ENCODE measurements around the gene PDZD2.
"Not testable (repeated sequence)": the region's sequence is repeated elsewhere in the genome, so short reads cannot be mapped to it uniquely, and the experiment has no call there.

PDZD2 gene

GRCh38 chr5:31934156-31934555 lies 295.2 kb downstream of the PDZD2 start:
- DNase-seq (ENCODE audit: low spot score): no peak

GRCh38 chr5:31935496-31936369 lies 296.8 kb downstream of the PDZD2 start:
- no peak for DNase-seq (ENCODE audit: low spot score)

- no peak for DNase-seq (ENCODE audit: low spot score)
These were observed 297.8 kb downstream of the PDZD2 start for GRCh38 chr5:31936683-31937082.

- DNase-seq (ENCODE audit: low spot score): no peak
These were observed 298.3 kb downstream of the PDZD2 start for GRCh38 chr5:31937226-31937625.

GRCh38 chr5:31937703-31938102 lies 298.8 kb downstream of the PDZD2 start:
- no peak for DNase-seq (ENCODE audit: low spot score)

GRCh38 chr5:31939151-31939550 lies 300.2 kb downstream of the PDZD2 start:
- no peak for DNase-seq (ENCODE audit: low spot score)

GRCh38 chr5:31941151-31941755 lies 302.3 kb downstream of the PDZD2 start:
- no peak for DNase-seq (ENCODE audit: low spot score)

- DNase-seq (ENCODE audit: low spot score): no peak
These were observed 303.6 kb downstream of the PDZD2 start for GRCh38 chr5:31942546-31942945.

- no peak for DNase-seq (ENCODE audit: low spot score)
These were observed 305.9 kb downstream of the PDZD2 start for GRCh38 chr5:31944684-31945445.

- no peak for DNase-seq (ENCODE audit: low spot score)
These were observed 309.1 kb downstream of the PDZD2 start for GRCh38 chr5:31948006-31948405.

- no peak for DNase-seq (ENCODE audit: low spot score)
These were observed 313.1 kb downstream of the PDZD2 start for GRCh38 chr5:31952067-31952466.

- DNase-seq (ENCODE audit: low spot score): no peak
These were observed 315.2 kb downstream of the PDZD2 start for GRCh38 chr5:31954091-31954490.

GRCh38 chr5:31957151-31957550 lies 318.2 kb downstream of the PDZD2 start:
- no peak for DNase-seq (ENCODE audit: low spot score)

GRCh38 chr5:31962351-31962751 lies 323.4 kb downstream of the PDZD2 start:
- DNase-seq (ENCODE audit: low spot score): no peak

- DNase-seq (ENCODE audit: low spot score): no peak
These were observed 324.0 kb downstream of the PDZD2 start for GRCh38 chr5:31962871-31963307.

- DNase-seq (ENCODE audit: low spot score): no peak
These were observed 324.6 kb downstream of the PDZD2 start for GRCh38 chr5:31963358-31964006.

GRCh38 chr5:31964007-31964360 lies 325.1 kb downstream of the PDZD2 start:
- no peak for DNase-seq (ENCODE audit: low spot score)

- no peak for DNase-seq (ENCODE audit: low spot score)
These were observed 326.3 kb downstream of the PDZD2 start for GRCh38 chr5:31965227-31965626.

GRCh38 chr5:31966936-31967335 lies 328.0 kb downstream of the PDZD2 start:
- no peak for DNase-seq (ENCODE audit: low spot score)

- no peak for DNase-seq (ENCODE audit: low spot score)
These were observed 328.5 kb downstream of the PDZD2 start for GRCh38 chr5:31967461-31967860.

- no peak for DNase-seq (ENCODE audit: low spot score)
These were observed 333.6 kb downstream of the PDZD2 start for GRCh38 chr5:31972558-31972957.

GRCh38 chr5:31975189-31975612 lies 336.3 kb downstream of the PDZD2 start:
- not testable (repeated sequence) for DNase-seq (ENCODE audit: low spot score)

Data from hematopoietic multipotent progenitor cell treated with erythropoietin and hydrocortisone succinate and interleukin-3 and kit ligand, for 15 days (in vitro differentiated cells).